HG02970 (cell line): ENCODE measurements around the gene ARGLU1.

Source experiments
- ATAC-seq: cut with Tn5 transposase; IDR thresholded peaks from one replicate; pipeline ENCODE4 v1.9.1; 2021; ENCODE audit warnings: mild to moderate bottlenecking, moderate library complexity, moderate number of reproducible peaks; ENCODE audit not compliant: unreplicated experiment, low FRiP score

Gene ARGLU1

DNA sequence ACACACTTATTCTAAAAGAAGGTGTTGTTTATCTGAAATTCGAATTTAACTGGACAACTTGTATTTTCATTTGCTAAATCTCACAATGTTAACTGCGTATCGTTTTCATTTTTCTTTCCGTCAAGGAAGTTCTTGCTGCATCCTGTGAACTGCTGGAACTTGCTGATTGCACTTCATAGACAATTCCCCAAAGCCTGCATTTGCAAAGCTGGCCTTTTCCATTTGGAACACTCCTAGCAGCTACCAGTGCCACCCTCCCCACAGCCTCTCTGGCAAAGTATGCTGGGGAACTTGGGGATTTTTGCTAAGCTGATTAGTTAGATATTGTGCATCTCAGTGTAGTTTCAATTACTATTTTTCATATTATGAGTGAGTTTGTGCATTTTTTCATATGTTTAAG is 20.4 kb upstream of the ARGLU1 start:
- ATAC-seq = no peak

DNA sequence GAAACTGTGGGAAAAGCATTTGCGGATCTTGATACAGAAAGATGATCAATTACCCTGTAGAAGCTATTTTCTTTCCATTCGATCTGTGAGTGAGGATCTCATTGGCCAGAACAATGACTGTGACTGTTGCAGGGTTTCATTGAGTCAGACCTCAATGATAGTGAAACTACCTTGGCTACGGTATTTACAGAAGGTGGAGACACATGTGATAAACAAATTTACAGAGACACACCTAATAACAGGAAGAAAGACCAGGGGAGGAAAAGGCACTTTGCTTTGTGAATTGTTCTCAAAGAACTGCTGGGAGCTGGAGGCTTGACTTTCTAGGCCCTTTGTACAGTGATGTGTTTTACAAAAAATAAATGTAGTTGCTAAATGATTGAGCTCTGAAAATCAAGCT is 19.9 kb upstream of the ARGLU1 start:
- no peak for ATAC-seq

DNA sequence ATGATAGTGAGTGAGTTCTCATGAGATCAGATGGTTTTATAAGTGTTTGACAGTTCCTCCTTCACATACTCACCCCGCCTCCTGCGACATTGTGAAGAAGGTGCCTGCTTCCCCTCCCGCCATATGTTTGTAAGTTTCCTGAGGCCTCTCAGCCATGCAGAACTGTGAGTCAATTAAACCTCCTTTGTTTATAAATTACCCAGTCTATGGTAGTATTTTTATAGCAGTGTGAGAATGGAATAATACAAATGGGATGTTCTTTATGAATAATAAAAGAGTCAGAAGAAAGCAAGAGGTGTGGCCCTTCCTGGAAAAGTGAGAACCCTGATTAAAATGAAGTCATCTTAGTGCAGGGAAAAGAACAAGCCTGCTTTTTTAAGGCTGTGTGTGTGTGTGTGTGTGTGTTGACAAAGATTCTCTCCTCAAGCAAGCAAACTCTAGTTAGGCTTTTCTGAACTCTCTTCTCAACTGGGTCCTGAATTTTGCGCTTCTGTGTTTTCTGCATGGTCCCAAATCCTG is 18.8 kb upstream of the ARGLU1 start:
- ATAC-seq = no peak

DNA sequence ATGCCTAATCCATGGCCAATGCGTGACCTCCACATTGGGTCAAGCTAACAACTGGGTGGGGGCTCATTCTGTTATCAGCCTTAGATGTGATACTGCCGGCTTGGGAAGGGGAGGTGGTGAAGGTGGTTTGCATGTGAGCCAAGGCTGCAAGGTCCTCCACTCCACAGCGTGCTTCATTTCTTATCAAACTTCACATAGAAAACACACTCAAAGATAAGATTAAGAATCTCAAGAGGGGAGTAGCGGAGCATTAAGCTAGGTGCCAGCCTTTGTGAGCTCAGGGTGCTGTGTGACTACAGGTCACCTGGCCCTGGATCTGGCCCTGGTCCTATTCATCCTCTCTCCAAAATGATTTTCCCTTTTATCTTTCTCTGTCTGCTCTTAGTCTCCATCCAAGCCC is 13.3 kb upstream of the ARGLU1 start:
- no peak for ATAC-seq

DNA sequence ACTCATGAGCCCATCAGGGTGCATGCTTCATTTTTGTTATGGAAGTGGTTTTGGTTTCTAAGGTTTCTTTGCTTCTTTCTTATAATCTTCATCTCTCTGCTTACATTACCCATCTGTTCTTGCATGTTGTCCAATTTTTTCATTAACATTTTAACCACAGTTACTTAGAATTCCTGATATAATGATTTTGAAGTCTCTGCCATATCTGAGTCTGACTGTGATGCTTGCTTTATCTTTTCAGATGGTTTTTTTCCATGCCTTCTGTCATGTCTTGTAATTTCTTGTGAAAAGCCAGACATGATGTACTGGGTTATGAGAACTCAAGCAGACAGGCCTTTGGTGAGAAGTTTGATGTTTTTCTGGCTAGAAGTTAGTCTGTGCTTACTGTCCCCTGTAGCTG is 8.0 kb upstream of the ARGLU1 start:
- no peak for ATAC-seq

DNA sequence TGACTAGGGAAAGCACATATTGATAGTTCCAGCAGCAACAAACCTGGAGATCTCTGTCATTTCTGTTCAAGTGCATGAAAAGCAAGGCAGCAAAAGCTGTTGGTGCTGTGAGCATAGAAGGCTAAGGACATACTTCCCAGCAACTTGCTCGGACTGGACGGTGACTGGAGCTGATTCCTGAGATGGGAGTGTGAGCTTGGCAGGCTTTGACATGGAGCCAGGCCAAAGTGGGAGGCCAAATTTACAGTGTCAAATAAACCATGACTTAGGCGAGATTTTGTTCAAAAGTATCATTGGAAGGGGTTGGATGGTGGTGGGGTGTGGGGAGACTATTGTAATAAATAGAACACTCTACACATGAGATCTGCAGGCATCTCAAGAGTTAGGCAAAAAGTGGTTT is 5.9 kb upstream of the ARGLU1 start:
- no peak for ATAC-seq

DNA sequence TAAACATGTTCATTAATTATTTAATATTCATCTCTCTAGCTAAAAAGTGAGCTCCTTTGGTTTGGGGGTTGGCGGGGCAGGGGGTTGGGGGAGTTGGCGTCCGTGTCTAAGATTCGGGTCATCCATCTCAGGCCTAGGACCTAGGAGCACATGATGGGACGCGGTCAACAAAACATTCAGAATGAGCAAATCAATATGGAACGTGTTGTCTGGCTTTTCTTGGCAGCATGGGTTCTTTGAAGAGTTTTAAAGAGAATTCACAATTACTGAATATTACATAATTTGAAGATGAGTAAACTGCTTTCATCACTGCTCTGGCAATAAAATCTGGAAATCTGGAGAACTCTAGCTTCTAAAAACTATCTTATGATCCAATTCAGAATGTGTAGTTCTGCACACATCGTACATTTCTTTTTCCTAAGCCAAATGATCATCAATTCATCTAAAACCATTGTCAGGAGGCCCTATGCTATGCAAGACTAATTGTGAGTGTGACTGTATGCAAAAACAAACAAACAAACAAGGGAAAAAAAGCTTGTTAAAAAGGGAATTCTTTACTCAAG is 5.4 kb upstream of the ARGLU1 start:
- no peak for ATAC-seq

DNA sequence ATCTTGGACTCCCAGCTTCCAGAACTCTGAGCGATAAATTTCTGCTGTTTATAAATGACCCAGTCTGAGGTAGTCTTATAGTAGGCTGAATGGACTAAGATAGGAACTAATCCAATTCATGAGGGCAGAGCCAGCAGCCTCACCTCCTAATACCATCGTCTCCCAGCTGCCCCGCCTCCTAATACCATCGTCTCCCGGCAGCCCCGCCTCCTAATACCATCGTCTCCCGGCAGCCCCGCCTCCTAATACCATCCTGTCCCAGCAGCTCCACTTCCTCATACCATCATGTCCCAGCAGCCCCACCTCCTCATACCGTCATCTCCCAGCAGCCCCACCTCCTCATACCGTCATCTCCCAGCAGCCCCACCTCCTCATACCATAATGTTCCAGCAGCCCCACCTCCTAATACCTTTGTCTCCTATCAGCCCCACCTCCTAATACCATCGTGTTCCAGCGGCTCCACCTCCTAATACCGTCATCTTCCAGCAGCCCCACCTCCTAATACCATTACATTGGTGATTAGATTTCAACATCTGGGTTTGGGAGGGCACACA is 2.4 kb upstream of the ARGLU1 start:
- peak; percentile 32 for ATAC-seq

DNA sequence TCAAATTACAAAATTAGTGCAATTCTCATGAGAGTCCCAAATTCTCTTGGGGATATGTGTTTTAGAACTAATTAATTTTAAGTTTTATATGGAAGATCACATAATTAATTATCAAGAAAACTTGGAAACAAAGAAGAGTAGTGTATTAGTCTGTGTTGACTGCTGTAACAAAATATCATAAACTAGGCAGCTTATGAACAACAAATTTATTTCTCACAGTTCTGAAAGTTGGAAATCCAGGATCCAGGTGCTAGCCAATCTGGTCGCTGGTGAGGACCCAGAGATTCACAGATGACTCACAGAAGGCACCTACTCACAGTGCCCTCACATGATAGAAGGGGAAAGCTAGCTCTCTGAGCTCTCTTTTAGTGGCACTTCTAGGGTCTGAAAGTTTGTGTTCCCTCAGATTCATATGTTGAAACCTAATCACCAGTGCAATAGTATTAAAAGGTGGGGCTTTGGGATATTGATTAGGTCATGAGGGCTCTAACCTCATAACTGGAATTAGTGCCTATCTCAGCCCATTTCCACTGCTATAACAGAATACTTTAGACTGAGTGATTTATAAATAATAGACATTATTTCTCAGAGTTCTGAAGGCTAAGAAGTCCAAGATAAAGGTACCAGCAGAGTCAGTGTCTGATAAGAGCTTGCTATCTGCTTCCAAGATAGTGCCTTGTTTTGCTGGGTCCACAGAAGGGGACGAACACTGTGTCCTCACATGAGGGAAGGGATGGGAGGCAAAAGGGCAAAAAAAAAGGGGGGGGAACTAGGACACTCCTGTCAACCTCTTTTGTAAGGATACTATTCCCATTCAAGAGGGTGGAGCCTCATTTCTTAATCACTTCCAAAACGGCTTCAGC is 1.5 kb upstream of the ARGLU1 start:
- no peak for ATAC-seq

DNA sequence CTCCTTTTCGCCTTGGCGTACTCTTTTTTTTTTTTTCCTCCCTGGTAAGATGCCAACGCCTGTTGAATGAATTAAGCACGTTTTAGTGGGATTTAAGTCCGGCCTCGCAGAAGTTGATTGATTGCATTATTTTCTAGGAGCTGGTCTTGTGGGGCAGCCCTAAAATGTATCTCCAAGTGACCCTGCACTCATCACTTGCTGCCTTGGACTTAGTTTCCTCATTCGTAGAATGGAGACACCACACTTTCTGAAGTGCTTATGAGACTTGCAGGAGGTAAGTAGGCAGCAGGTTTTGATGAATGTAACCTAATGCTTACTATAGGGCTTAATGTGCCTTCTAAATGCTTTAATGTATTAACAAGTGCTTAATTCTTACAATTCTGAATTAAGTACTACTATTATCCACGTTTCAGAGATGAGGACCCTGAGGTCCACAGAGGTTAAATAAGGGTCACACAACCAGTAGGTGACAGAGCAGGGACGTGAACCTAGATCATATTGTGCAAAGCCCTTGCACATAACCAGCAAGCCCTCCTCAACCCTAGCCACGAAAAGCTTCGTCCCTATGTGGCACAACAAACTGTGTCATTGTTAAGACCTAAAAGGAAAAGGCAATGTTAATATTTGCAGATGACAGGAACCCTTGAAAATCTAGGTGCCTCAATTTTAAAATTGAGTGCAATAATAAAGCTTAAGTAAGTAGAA is 514 bp upstream of the ARGLU1 start:
- ATAC-seq = peak; percentile 21

DNA sequence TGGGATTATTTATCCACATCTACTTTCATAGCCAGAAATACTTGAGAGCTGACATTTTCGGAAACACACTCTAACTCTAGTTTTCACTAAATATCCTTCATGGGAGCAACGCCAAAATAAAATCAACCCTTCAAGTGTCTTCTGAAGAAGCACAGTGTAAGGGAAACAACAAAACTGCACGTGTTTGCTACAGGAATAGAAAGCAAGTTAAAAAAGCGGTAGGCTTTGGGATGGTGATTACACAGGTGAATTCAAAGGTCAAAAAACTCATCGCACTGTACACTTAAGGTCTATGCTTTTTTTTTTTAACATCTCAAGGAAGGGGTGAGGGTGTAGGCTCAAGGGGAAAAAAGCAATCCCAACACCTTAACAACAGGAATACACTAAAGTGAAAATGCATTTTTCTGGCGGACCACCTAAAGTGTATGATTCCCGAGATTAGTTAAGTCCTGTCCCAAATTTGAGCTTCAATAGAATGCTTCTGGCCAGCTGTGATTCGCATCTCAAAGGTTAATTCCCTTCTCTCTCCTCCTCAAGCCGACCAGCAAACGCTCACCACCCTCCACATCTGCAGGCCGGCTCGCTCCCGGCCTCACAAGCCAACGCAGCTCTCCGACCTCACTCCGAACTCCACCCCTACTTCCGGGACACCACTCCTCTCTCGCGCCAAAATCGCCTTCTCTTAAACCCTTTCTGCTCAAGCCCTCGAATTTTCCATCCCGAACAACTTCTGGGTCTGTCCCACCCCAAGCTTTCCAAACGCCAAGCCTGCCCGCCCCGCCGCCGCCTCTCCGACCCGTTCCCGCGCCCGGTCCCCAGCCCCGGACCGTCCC is 1.1 kb downstream of the ARGLU1 start:
- ATAC-seq = peak; percentile 39

DNA sequence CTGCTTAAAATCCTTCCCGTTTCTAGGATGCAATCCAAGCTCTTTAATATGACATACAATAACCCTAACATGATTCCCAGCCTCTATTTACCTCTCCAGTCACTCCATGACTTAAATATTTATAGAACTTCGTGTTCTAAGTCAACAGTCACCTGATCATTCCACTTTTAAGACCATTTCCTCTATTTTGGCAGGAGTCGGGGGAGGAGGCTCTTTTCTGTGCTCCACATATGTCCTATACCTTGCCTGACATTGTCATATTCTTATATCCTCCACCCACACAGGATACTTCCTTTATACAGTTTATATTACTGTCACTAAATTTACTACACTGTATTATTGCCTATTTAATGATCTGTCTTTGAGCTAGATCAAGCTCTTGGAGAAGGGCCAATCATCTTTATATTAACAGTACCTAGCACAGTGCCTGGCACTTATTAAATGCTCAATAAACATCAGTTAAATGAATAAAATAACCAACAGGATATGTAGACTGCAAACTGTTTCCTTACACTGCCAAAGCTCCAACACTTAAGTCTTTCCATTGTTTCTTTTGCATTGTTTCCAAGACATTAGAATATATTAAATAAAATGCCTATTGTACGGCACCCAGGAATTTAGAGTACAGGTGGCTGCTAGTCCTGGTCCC is 2.7 kb downstream of the ARGLU1 start:
- no peak for ATAC-seq

DNA sequence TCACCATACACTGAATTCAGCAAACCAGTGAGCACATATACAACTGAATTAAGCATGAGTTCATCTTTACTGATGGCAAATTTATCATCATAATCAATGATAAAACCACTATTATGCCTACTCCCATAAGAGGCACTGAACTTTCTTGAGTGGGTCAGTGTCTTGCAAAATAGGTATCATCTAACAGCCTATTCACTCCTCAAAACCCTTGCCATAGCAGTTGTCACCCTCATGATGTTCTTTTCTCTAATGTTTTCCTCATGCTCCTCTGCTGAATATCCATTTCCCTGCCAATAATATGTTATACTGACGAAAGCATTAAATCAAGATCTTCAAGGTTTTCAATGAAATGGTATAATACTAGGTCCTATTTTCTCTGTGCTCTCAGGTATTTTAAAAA is 5.6 kb downstream of the ARGLU1 start:
- ATAC-seq = no peak

DNA sequence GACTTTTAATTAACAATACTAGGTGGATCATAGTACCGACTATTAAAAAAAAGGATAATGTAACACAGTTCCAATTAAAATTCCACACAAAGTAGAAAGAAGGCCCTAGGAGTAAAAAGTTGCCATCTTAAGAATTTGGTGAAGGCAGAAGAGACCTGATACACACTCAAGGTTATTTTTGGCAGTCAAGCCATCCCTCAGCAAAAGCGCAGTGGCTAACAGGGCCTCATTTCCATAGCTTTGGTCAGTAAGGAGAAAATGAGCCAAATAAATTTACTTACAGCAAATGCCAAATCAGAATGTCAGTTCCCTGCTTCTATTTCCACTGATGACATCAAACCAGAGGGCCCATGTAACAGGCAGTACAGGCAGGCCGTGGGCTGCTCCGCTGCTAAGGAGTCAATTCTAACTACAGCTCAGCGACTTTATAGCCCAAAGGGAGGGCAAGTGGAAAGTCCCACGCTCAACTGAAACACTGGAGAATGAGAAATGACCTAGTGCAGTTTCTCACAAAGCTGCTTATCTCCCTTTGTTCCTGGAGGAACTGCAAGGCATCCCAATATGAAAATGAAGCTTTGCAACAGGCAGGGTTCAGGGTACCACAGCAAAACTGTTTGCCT is 6.3 kb downstream of the ARGLU1 start:
- ATAC-seq = peak; percentile 82

DNA sequence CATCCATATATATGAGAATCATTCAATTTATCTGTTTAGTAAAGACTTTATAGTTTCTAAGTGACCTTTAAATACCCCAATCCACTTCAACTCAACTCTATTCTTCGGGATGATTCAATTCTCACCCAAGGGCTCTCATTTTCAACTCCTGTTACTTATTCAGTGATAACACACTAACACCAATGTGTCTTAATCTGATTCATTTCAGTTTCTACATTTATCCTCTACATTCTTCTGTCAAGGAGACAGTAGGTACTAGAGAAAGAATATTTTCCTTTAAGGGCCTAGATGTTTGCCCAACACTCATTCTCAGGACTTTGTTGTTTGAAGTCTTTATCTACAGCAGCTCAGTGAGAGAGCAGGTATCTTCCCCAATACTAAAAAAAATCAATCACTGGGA is 7.1 kb downstream of the ARGLU1 start:
- no peak for ATAC-seq

DNA sequence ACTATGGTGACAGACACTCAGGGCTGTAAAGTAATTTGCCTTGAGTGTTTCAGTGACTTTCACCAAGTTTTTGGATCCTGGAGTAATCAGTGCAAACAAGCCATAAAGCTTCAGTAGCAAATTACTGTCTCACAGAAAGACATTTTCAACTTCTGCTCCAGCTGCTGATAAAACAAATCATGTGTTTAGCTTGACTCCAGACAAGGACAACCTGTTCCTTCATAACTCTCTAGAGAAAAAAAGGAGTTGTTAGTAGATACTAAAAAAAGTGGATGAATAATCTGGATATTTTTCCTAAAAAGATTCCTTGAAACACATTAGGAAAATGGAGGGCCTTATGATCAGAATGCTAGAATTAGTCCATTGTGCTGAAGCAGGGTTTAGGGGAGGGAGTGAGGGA is 9.4 kb downstream of the ARGLU1 start:
- no peak for ATAC-seq

DNA sequence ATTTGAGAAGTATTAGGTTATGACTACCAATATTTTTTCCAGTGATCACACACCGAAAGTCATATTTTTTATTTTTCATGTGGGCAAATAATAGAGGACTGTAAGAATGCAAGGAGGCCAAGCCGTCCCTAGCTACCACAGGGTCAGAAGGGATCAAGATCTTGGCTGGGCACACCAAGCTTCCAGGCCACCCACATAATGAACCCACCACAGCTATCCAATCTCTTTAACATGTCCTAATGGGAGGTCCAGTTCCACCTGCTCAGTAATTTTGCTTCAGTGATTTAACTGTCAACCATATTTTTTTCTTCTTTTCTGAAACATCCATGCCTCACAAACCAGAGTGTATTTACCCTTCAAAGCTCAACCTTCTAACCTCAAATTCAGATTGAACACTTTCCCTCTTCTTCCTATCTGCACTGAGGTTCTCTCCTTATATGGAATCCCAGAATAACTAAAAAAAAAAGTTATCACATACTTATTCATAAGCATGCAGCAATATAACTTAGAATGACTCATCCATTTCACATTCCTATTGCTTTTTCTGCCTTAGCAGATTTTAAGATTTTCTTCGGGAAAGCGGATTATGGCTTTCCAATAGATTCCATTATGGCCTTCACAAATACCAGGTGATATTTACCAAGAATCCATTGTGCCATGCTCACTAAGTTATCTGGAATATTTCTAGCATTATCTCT is 12.2 kb downstream of the ARGLU1 start:
- no peak for ATAC-seq

DNA sequence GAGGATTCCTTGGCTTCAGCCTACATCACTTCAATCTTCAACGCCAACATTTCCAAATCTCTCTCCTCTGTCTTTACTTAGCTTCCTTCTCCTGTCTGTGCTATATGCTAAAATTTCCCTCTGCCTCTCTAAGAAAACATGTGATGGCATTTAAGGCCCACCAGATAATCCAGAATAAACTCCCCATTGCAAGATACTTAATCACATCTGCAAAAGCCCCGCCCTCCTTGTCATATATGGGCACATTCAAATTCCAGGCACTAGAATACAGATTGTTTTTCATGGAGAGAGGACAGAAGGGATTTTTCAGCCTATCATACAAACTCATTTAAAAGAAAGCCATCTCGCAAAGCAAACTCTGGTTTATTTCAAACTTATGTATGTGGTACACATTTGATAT is 16.2 kb downstream of the ARGLU1 start:
- ATAC-seq = no peak

DNA sequence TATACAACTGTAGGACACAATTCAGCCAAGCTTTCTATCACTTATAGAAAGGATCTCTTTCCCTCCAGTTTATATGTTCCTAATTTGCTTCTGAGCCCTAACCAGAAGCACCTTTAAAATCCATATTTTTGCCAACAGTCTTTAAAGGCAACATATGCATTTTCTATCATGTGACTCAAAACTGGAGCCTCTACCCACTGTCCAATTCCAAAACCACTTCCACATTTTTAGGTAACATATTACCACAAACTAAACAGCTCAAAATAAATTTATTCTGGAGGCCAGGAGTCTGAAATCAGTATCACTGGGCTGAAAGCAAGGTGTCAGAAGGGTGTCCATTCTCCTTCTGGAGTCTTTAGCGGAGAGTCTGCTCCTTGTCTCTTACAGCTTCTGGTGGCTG is 16.6 kb downstream of the ARGLU1 start:
- no peak for ATAC-seq
